Stimulated activated naive B cell treated with anti-CD40 and anti-IgM and Interleukin-4, amounts not matched to agents 10 μg/mL and 1 μg/mL and 100 μg/mL, for 72 hours (primary cell): Measurements from ENCODE around the gene SMIM7.

Experiments used
- ATAC-seq, 2 donors: fragments of 150-1000 bp; cut with Tn5 transposase; replicated peaks; 2 replicates each; pipeline ENCODE4 v1.10.0; 2021; ENCODE audit warnings: moderate library complexity in 1 of 2
- DNase-seq: peaks from one replicate; pipeline ENCODE4 v3.0.0; 2021
- H3K27ac Mint-ChIP-seq: one replicate; pipeline ENCODE4 v1.8.0; 2022; ENCODE audit warnings: mild to moderate bottlenecking, mixed read lengths
- H3K27me3 Mint-ChIP-seq, 2 donors: one replicate each; pipeline ENCODE4 v1.8.0; 2022; ENCODE audit warnings: mixed read lengths in 2 of 2
- H3K36me3 Mint-ChIP-seq, 2 donors: one replicate each; pipeline ENCODE4 v1.8.0; 2022; ENCODE audit warnings: mixed read lengths in 2 of 2, mild to moderate bottlenecking in 1 of 2
- H3K4me1 Mint-ChIP-seq, 2 donors: one replicate each; pipeline ENCODE4 v1.8.0; 2022; ENCODE audit warnings: mixed read lengths in 2 of 2, mild to moderate bottlenecking in 1 of 2
- H3K4me3 Mint-ChIP-seq, 2 donors: one replicate each; pipeline ENCODE4 v1.8.0; 2022; ENCODE audit warnings: mild to moderate bottlenecking in 2 of 2, mixed read lengths in 2 of 2, moderate library complexity in 1 of 2
- H3K9me3 Mint-ChIP-seq, 2 donors: one replicate each; pipeline ENCODE4 v1.8.0; 2022; ENCODE audit warnings: mixed read lengths in 2 of 2, mild to moderate bottlenecking in 1 of 2

The SMIM7 gene

GRCh38 chr19:16605553-16605994 is 54.4 kb downstream of the SMIM7 start:
- Mint-ChIP-seq H3K4me1 (peaks cover 44 to 71% of the 10 kb centered on the region in 2 donors), H3K27ac (peak overlapping the region; percentile 78), H3K9me3 (no peaks in the 10 kb centered on the region), H3K36me3 (peaks cover 10 to 18% of the 10 kb centered on the region in 2 donors), H3K27me3 (no peaks in the 10 kb centered on the region), H3K4me3 (peak overlapping the region; percentile 1 to 11)
- DNase-seq = no peak
- ATAC-seq = peak in 1 of 2 donors; percentile 33

DNA sequence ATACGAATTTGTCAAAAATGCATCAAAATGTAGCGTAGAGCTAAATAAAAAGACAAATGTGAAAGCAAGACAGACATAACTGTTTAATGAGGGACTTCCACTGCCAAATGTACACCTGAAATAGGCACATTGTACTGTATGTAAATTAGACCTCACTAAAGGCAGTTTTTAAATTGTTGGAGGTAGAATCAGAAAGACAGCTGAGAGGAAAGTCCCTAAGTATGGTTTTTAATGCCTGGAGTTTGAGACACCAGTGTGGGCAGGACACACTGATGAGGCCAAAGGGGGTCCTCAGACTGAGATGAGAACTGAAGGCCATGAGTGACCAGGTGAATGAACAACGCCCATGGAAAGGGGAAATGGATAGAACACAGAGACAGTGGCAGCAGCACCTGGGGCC is 54.8 kb downstream of the SMIM7 start:
- peak overlapping the region; percentile 78 for H3K27ac Mint-ChIP-seq
- peak overlapping the region; percentile 1 to 11 for H3K4me3 Mint-ChIP-seq
- peaks cover 47 to 73% of the 10 kb centered on the region in 2 donors for H3K4me1 Mint-ChIP-seq
- peaks cover 10 to 17% of the 10 kb centered on the region in 2 donors for H3K36me3 Mint-ChIP-seq
- DNase-seq (no peak), ATAC-seq (peak; percentile 53 to 60)
- H3K27me3 Mint-ChIP-seq = no peaks in the 10 kb centered on the region
- H3K9me3 Mint-ChIP-seq = no peaks in the 10 kb centered on the region

DNA sequence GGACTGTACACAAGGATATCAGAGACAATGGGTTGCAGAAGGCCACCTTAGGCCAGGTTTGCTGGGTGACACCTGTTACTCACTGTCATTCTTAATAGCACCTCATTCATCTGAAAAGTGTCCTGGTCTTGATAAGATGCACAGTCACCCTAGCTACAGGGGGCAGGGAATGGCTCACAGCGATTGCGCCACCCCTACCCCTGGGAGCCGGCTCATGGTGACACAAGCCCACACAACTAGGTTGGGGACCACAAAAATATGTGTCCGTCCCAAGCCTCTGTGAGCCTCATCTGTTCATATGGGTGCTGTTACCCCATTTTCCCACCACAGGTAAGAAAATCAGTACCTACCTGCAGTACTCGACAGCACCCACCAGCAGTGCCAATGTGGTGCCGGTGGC is 55.3 kb downstream of the SMIM7 start:
- no peaks in the 10 kb centered on the region for H3K27me3 Mint-ChIP-seq
- H3K36me3 Mint-ChIP-seq = peaks cover 10 to 17% of the 10 kb centered on the region in 2 donors
- DNase-seq (no peak), ATAC-seq (no peak)
- peaks cover 49 to 78% of the 10 kb centered on the region in 2 donors for H3K4me1 Mint-ChIP-seq
- no peaks in the 10 kb centered on the region for H3K9me3 Mint-ChIP-seq
- no peak overlapping the region for H3K4me3 Mint-ChIP-seq
- H3K27ac Mint-ChIP-seq = no peak overlapping the region

DNA sequence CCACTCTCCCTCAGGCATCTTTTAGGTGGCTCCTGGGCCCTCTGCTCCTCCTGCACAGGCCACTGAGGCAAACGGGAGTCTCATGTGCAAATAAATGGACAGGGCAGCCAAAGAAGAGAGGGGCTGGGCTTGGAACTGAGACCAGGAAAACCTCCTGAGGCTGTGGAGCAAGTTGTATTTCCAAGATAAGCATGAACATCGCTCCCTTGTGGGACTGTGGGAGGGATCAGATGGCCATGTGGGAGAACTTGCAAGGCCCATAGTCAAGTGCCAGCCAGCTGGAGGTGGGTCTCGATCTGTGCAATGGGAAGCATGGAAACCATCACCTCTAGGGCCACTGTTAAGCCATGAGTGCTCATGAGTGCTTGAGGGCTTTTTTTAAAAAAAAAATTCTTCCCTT is 56.9 kb downstream of the SMIM7 start:
- H3K4me1 Mint-ChIP-seq = peaks cover 54 to 82% of the 10 kb centered on the region in 2 donors
- peaks cover 10 to 21% of the 10 kb centered on the region in 2 donors for H3K36me3 Mint-ChIP-seq
- ATAC-seq = no peak
- DNase-seq = no peak
- H3K27ac Mint-ChIP-seq = no peak overlapping the region
- H3K4me3 Mint-ChIP-seq = no peak overlapping the region
- H3K9me3 Mint-ChIP-seq = no peaks in the 10 kb centered on the region
- H3K27me3 Mint-ChIP-seq = no peaks in the 10 kb centered on the region

GRCh38 chr19:16601378-16602052 is 58.4 kb downstream of the SMIM7 start:
- Mint-ChIP-seq H3K27me3 (no peaks in the 10 kb centered on the region), H3K27ac (peak overlapping the region; percentile 81), H3K4me3 (no peak overlapping the region), H3K9me3 (no peaks in the 10 kb centered on the region), H3K4me1 (peaks cover 54 to 88% of the 10 kb centered on the region in 2 donors), H3K36me3 (peaks cover 8 to 21% of the 10 kb centered on the region in 2 donors)
- ATAC-seq (no peak), DNase-seq (no peak)

- DNase-seq = no peak
- Mint-ChIP-seq H3K27me3 (no peaks in the 10 kb centered on the region), H3K9me3 (no peaks in the 10 kb centered on the region), H3K4me1 (peaks cover 57 to 92% of the 10 kb centered on the region in 2 donors), H3K27ac (peak overlapping the region; percentile 62), H3K36me3 (peaks cover 7 to 21% of the 10 kb centered on the region in 2 donors), H3K4me3 (no peak overlapping the region)
- ATAC-seq = no peak
Measured at GRCh38 chr19:16600824-16601223, 59.1 kb downstream of the SMIM7 start.

DNA sequence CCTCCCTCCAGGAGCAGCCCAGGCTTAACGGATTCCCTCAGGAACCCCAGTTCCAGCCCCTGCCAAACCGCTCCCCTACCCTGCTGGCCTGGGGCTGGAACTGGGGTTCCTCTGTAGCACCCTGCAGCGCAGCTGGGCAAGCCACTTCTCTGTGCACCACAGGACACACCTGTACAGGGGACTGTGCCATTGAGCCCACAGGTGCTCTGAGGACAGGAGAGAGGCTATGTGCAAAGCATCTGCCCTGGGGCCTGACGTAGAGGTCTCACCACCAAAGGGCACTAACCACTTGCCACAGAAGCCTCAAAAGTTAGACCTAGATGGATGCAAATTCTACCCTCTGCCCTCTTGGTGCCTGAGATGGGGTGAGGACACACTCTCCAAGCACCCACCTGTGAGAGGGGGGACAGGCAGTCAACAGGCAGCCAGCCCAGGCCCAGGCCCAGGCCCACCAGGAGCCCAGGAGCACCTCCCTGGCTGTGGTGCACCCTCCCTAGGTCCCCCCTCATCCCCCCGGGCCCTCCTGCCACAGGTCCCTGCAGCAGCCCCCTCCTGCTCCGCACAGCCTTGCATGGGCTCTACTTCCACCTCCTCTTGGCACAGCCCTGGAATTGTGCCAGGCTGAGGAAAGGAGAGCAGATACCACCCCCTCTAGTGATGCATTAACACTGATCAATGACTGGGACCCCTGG is 60.1 kb downstream of the SMIM7 start:
- Mint-ChIP-seq H3K4me3 (no peak overlapping the region), H3K27me3 (no peaks in the 10 kb centered on the region), H3K27ac (peak overlapping the region; percentile 25), H3K9me3 (no peaks in the 10 kb centered on the region), H3K36me3 (peaks cover 4 to 18% of the 10 kb centered on the region in 2 donors), H3K4me1 (peaks cover 56 to 92% of the 10 kb centered on the region in 2 donors)
- DNase-seq (no peak), ATAC-seq (peak; percentile 50 to 60)

DNA sequence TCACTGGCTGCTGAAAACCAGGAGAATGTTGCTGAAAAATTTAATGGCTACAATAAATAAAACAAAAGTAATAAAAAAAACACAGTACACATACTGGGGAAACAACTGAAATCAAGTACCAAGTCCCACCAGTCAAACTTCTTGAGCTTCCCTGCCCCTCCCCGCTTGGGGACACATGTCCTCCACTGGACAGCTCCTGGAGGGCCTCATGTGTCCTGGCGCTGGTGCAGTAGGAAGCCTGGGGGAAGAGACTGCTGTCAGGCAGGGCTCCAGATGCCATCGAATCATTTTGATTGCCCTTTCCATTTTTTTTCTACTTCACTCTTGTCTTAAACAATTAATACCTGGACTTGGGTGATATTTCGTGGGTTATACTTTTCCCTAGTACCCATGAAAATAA is 61.1 kb downstream of the SMIM7 start:
- no peak for DNase-seq
- Mint-ChIP-seq H3K36me3 (peaks cover 0 to 14% of the 10 kb centered on the region in 2 donors), H3K9me3 (no peaks in the 10 kb centered on the region), H3K4me1 (peaks cover 56 to 92% of the 10 kb centered on the region in 2 donors), H3K27me3 (no peaks in the 10 kb centered on the region), H3K4me3 (no peak overlapping the region), H3K27ac (no peak overlapping the region)
- no peak for ATAC-seq

GRCh38 chr19:16596399-16596798 is 63.5 kb downstream of the SMIM7 start:
- Mint-ChIP-seq H3K4me1 (peaks cover 67 to 93% of the 10 kb centered on the region in 2 donors), H3K36me3 (peaks cover 10 to 16% of the 10 kb centered on the region in 2 donors), H3K4me3 (no peak overlapping the region), H3K9me3 (no peaks in the 10 kb centered on the region), H3K27me3 (no peaks in the 10 kb centered on the region), H3K27ac (no peak overlapping the region)
- no peak for DNase-seq
- ATAC-seq = no peak
